ENCODE data around the gene IZUMO2.

Gene IZUMO2

DNA sequence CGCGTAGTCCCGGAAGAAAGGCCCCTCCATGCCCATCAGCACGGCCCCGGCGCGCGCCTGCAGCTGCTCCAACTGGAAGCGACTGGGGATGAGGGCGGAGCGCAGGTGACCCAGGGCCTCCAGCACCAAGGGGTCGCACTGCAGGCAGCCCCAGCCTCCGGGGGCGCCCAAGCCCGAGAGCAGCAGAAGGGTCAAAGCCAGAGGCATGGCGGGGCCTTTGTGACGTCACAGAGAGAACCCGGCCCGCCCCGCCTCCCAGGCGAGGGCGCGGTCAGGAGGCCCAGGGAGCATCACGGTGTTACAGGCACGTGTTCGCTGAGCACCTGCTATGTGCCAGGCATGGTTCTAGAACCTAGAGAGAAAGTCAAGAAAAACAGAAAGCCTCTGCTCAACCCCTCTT is at the start of gene IZUMO2:
Gene IZUMO2, minus strand, starts transcription at position 294 of the 400 bp plus-strand sequence. Its CDS starts 87 bp downstream, at position 207.
- DNase-seq (ENCODE audit: low spot score) = no peak

DNA sequence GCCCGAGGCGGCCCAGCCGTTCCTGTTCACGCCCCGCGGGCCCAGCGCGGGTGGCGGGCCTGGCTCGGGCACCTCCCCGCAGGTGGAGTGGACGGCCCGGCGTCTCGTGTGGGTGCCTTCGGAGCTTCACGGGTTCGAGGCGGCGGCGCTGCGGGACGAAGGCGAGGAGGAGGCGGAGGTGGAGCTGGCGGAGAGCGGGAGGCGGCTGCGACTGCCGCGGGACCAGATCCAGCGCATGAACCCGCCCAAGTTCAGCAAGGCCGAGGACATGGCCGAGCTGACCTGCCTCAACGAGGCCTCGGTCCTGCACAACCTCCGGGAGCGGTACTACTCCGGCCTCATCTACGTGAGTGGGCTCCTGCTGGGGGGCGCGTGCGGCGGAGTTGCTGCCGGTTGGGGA is 47.3 kb upstream of the IZUMO2 start:
- DNase-seq (ENCODE audit: low spot score) = no peak

- DNase-seq (ENCODE audit: low spot score) = no peak
These were observed 46.0 kb upstream of the IZUMO2 start for GRCh38 chr19:50209131-50209530.

DNA sequence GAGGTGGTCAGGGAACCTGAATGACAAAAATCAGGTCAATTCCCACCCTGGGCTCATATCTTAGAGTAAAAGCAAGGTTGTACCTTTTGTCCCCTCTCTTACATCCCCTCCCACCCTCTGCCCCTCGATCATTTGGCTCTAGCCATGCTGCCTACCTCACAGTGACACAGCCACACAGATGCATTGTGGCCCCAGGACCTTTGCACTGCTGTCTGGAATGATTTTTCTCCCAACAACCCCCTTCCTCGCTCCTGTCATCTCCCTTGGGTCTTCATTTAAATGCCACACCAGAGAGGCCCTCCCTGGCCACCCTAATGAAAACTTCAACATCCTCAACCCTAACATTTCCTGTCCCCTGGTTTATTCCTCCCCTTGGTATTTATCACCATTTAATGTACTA is 44.6 kb upstream of the IZUMO2 start:
- no peak for DNase-seq (ENCODE audit: low spot score)

DNA sequence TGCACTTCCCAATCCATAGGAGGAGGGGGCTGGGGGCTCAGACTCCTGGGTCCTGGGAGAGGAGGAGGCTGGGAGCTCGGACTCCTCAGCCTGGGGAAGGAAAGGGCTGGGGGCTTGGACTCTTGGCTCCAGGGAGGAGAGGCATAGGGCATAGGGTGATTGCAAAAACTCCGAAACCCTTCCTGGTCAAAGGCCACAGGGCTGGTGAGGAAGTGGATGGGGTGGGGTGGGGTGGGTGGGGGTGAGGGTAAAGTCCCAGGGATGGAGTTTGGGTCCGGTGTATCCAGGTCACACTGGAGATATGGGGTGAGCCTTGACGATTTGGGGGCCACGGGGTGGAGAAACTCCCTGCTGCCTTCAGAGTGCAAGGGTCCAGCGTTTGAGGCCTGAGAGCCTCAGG is 43.1 kb upstream of the IZUMO2 start:
- no peak for DNase-seq (ENCODE audit: low spot score)

DNA sequence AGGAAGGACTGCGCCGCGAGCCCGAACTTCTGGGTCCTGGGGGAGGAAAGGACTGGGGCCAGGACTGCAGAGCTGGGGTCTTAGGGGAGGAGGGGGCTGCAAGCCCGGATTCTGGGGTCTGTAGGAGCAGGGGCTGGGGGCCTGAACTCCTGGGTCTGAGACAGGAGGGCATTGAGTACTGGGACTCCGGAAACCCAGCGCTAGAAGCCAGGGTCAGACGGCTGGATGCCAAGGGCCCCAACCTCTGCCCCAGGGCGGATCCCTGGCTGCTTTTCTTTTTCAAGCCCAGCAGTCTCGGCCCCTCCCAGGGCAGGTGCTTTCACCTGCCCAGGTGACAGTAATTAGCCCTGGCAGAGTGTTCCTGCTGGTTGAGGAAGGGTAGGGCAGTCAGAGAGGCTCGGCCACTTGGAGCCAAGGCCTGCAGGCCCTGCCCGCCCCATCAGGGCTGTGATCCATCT is 42.6 kb upstream of the IZUMO2 start:
- DNase-seq (ENCODE audit: low spot score) = peak; percentile 89

- peak; percentile 95 for DNase-seq (ENCODE audit: low spot score)
These were observed 42.0 kb upstream of the IZUMO2 start for GRCh38 chr19:50204811-50205675.

DNA sequence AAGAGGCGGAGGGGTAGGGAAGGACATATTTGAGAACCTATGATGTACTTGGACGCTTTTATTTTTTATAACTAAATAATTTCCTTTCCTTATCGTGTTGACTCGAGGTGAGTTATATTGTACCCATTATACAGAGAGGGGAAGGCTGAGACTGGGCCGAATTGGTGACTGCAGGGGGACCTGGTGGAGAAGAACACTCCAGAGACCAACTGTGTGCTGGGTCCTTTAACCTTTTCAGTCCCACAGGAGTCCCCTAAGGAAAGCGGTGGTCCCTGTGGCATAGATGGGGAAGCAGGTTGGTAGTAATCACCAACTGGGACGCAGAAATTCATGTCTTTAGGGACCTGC is 41.0 kb upstream of the IZUMO2 start:
- no peak for DNase-seq (ENCODE audit: low spot score)

- peak; percentile 98 for DNase-seq (ENCODE audit: low spot score)
These were observed 40.4 kb upstream of the IZUMO2 start, which contains the start of gene MYH14 for GRCh38 chr19:50203281-50204080. Gene MYH14 (plus strand): TSS chr19:50203622. CDS start chr19:50210366, 6,744 bp downstream.

DNA sequence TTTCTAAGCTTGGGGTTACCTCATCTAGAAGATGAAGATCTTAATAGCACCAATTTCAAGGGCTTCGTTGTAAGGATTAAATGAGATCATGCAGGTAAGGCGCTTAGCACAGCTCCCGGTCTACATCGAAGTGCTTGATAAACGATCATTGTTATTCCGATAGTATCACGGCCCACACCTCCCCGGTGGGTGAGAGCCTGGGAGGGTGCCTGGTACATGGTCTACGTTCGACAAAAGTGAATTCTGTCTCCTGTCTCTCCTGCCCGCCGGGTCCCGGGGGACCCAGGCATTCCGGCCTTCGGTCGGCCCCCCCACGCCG is 39.8 kb upstream of the IZUMO2 start:
- DNase-seq (ENCODE audit: low spot score) = no peak

DNA sequence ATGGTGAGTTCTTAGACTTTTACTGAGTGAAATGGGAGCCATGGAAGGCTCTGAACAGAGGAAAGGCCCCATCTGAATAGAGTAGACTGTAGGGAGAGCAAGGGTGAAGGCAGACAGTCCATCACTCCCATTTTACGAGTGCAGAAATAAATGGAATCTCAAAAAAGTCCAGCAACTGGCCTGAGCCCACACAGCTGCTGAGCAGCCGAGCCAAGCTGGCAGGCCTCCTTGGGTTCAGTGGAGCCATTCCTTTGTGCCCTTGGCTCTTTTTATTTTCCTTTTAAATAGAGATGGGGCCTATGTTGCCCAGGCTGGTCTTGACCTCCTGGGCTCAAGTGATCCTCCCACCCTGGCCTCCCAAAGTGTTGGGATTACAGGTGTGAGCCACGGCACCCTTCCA is 39.3 kb upstream of the IZUMO2 start:
- DNase-seq (ENCODE audit: low spot score) = no peak

GRCh38 chr19:50199259-50199555 is 36.1 kb upstream of the IZUMO2 start:
- DNase-seq (ENCODE audit: low spot score) = no peak

DNA sequence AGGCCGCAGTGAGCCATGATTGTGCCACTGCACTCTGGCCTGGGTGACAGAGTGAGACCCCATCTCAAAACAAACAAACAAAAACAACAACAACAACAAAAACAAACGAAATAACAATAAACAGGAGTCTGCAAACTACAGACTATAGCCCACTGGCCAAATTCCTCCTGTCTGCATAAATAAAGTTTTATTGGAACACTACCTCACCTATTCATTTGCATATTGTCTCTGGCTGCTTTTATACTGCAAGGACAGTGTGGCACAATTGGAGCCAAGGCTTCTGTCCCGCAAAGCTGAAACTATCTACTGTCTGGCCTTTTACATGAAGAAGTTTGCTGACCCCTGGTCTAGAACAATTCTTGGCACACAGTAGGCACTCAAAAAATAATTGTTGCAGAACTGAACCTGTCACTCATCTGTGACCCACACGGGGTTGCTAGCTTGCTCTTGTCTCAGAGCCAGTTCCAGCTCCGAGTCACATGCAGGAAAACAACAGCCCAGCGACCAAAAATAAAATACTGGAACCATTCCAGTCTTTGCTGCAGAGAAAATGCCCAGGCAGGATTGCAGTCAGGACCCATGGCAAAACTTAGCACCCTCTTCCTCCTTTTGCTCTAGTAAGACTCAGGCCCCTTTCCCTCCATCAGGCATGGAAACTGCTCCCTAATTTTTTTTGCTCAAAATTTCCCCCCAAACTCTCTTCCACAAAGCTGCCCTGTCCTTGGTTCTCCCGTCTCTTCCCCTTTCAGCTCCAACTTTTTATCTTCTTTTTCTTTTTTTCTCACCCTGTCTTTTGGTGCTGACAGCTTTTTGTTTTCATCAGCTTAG is 35.6 kb upstream of the IZUMO2 start:
- no peak for DNase-seq (ENCODE audit: low spot score)

GRCh38 chr19:50197348-50197747 is 34.3 kb upstream of the IZUMO2 start:
- no peak for DNase-seq (ENCODE audit: low spot score)

- DNase-seq (ENCODE audit: low spot score) = no peak
These were observed 33.3 kb upstream of the IZUMO2 start for GRCh38 chr19:50196322-50196932.

DNA sequence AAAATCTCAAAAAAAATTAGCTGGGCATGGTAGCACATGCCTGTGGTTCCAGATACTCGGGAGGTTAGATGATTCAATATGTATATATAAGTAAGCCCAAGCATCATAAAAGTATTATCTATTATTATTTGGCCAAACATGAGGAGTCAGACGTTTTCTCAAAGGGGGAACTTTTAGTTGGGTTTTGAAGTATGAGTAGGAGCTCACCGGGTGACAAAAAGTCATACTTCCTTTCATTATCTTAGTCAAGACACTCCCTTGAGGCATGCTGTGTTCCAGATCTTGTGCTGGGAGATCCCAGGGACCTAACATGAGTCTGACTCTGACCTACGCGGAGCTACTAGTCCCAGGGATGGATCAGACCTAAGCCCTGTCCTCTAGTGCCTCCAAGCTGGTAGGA is 32.1 kb upstream of the IZUMO2 start:
- no peak for DNase-seq (ENCODE audit: low spot score)

DNA sequence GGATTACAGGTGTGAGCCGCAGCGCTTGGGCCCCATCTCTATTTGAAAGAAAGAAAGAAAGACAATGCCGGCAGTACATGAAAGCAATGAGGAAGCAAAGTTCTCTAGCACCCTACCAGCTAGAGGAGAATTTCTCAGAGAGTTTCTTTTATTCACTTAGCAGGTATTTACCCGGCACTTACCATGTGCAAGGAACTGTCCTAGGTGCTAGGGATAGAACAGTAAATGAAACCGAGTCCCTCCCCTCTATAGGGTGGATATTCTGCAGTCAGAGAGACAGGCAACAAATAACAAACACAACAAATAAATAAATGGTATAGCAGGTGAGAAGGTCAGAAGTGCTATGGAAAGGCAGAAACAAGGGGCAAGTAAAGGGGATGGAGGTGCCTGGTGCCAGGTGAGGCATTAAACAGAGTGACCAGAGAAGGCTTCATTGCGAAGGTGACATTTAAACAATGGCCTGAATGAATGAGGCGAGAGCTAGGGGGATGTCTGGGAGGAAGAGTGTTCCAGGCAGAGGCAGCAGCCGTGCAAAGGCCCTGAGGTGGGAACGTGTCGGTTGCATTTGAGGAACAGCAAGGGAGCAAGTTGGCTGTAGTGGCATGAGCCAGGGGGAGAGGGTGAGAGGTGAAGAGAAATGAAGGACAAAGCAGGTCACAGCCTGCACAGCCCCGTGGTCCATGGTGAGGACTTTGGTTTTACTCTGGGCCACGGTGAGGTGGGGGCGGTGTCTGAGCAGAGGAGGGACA is 29.6 kb upstream of the IZUMO2 start:
- no peak for DNase-seq (ENCODE audit: low spot score)

GRCh38 chr19:50191216-50191615 is 28.1 kb upstream of the IZUMO2 start:
- DNase-seq (ENCODE audit: low spot score) = peak; percentile 69

DNA sequence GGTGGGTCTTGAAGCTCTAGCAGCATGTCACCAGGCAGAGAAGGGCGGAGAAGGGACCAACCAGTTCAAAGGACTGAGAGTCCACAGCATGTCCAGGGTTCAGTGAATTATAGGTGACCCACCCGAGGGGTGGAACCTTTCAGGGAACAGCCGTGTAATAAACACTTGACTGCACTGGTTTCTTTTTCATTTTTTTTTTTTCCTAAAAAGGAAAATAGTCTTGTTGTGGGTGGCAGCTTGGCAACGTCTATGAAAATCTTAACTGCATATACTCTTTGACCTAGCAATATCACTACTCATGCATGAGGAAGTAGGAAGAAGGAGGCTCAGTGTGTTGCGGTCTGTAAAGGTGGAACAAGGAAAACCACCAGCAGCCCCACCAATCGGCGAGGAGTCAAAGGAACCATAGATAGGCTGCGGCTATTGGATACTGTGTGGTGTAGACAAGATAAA is 27.4 kb upstream of the IZUMO2 start:
- peak; percentile 64 for DNase-seq (ENCODE audit: low spot score)

DNA sequence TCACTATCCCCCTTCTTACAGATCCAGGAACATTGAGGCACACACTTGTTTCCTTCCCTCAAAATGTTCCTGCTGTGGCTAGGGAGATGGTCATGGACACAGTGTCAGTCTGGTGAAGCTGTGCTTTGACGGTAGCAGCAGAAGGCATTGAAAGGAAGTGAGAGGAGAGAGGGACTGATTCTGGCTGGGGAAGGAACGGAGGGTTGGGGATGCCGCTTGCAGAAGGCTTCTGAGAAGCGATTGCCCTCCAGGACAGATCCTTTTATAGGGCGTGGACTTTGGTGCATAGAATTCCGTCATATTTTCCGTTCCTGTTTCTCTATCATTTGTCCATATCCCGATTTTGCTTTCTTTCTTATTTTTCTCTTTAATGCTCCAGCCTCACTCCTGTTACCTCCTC is 26.2 kb upstream of the IZUMO2 start:
- DNase-seq (ENCODE audit: low spot score) = no peak

GRCh38 chr19:50187937-50188336 is 24.9 kb upstream of the IZUMO2 start:
- no peak for DNase-seq (ENCODE audit: low spot score)

Measured in SW480 (cell line).